GM06990 (cell line): ENCODE measurements around the gene SLC36A1.

Source experiments
- DNase-seq: peaks from one replicate; pipeline ENCODE4 v3.0.0-alpha.2; 2011; ENCODE audit not compliant: insufficient read length; ENCODE audit errors: extremely low read depth
- H3K27me3 ChIP-seq: replicated peaks from 2 replicates; pipeline ENCODE4 v1.6.0; 2011; ENCODE audit warnings: low read length; ENCODE audit not compliant: control insufficient read depth, insufficient read depth
- H3K36me3 ChIP-seq: 2 replicates; pipeline ENCODE4 v1.5.1; 2011; ENCODE audit warnings: low read length; ENCODE audit not compliant: control insufficient read depth, insufficient read depth
- H3K4me3 ChIP-seq: replicated peaks from 2 replicates; pipeline ENCODE4 v1.5.1; 2011; ENCODE audit warnings: low read depth, mild to moderate bottlenecking, control low read depth, low read length
- CTCF ChIP-seq: IDR thresholded peaks from 2 replicates; pipeline ENCODE4 v1.5.1; 2011; ENCODE audit warnings: low read length, control low read depth, mild to moderate bottlenecking, inconsistent platforms; ENCODE audit not compliant: insufficient read depth, poor library complexity, severe bottlenecking

SLC36A1 gene

GRCh38 chr5:151480384-151481293 is 33.2 kb downstream of the SLC36A1 start:
- TF ChIP-seq CTCF: no peak
- H3K4me3 ChIP-seq: no peak overlapping the region
- DNase-seq: no peak
- no peaks in the 10 kb centered on the region; the same call in 1 of the 2 replicates for H3K36me3 ChIP-seq
- H3K27me3 ChIP-seq: no peaks in the 10 kb centered on the region

GRCh38 chr5:151483176-151483575 is 35.8 kb downstream of the SLC36A1 start:
- H3K4me3 ChIP-seq: no peak overlapping the region
- no peaks in the 10 kb centered on the region for H3K27me3 ChIP-seq
- TF ChIP-seq CTCF: no peak
- no peak for DNase-seq
- no peaks in the 10 kb centered on the region; the same call in 1 of the 2 replicates for H3K36me3 ChIP-seq

GRCh38 chr5:151483647-151484046 is 36.2 kb downstream of the SLC36A1 start:
- no peak for TF ChIP-seq CTCF
- no peak overlapping the region for H3K4me3 ChIP-seq
- H3K27me3 ChIP-seq: no peaks in the 10 kb centered on the region
- no peak for DNase-seq
- H3K36me3 ChIP-seq: no peaks in the 10 kb centered on the region; the same call in 1 of the 2 replicates

GRCh38 chr5:151487544-151487943 is 40.1 kb downstream of the SLC36A1 start:
- TF ChIP-seq CTCF: no peak
- Histone ChIP-seq H3K4me3 (no peak overlapping the region), H3K36me3 (peaks cover 5% of the 10 kb centered on the region), H3K27me3 (no peaks in the 10 kb centered on the region)
- DNase-seq: no peak

- Histone ChIP-seq H3K4me3 (no peak overlapping the region), H3K36me3 (peaks cover 5% of the 10 kb centered on the region), H3K27me3 (no peaks in the 10 kb centered on the region)
- no peak for TF ChIP-seq CTCF
- DNase-seq: no peak
Observed at GRCh38 chr5:151490627-151491026, 43.2 kb downstream of the SLC36A1 start.
